Keratinocyte (primary cell): Measurements from ENCODE around the gene CD86. TPM values are rescaled to one million over a fixed set of nuclear protein-coding genes. Genes with fewer than 3 reads are reported as not detected.

ENCODE experiments used
- DNase-seq: peaks from one replicate; pipeline ENCODE4 v3.0.0-alpha.2; 2011; ENCODE audit warnings: low read depth, missing footprints, low spot score
- FAIRE-seq: peaks from 2 replicates; lab custom pipeline; 2011; peaks lifted over from hg19 to GRCh38; lab: Jason Lieb, UNC
- H2AFZ ChIP-seq: 2 replicates; pipeline ENCODE4 v1.6.0; 2012; ENCODE audit warnings: low read length, control low read depth, inconsistent platforms; ENCODE audit not compliant: control insufficient read depth
- H3K27ac ChIP-seq: 2 replicates; pipeline ENCODE4 v1.5.1; 2011; ENCODE audit warnings: low read length; ENCODE audit not compliant: control insufficient read depth, insufficient read depth
- H3K27me3 ChIP-seq: 3 replicates; pipeline ENCODE4 v1.6.0; 2011; ENCODE audit warnings: low read length; ENCODE audit not compliant: control insufficient read depth, insufficient read depth; ENCODE audit errors: extremely low read depth
- H3K36me3 ChIP-seq, 2 experiments: 2 replicates in 1 of 2; 3 replicates in 1 of 2; pipeline ENCODE4 v1.5.1; 2011; ENCODE audit warnings: low read length in 2 of 2, mild to moderate bottlenecking in 1 of 2; ENCODE audit not compliant: control insufficient read depth in 2 of 2, insufficient read depth in 2 of 2; ENCODE audit errors: extremely low read depth in 1 of 2
- H3K4me1 ChIP-seq: 3 replicates; pipeline ENCODE4 v1.5.1; 2011; ENCODE audit warnings: low read length; ENCODE audit not compliant: control insufficient read depth, insufficient read depth; ENCODE audit errors: extremely low read depth
- H3K4me2 ChIP-seq: 3 replicates; pipeline ENCODE4 v1.6.0; 2011; ENCODE audit warnings: low read depth, low read length; ENCODE audit not compliant: control insufficient read depth, insufficient read depth; ENCODE audit errors: extremely low read depth
- H3K4me3 ChIP-seq, 3 experiments: fragments of 200-600 bp in 1 of 3; sonication (generic) in 1 of 3; 2 replicates in 2 of 3; 3 replicates in 1 of 3; pipeline ENCODE4 v1.5.1; 2011 to 2016; ENCODE audit warnings: low read length in 3 of 3, mild to moderate bottlenecking in 3 of 3, control low read depth in 2 of 3, inconsistent platforms in 1 of 3, low read depth in 1 of 3, mixed read lengths in 1 of 3, mixed run types in 1 of 3, moderate library complexity in 1 of 3; ENCODE audit not compliant: control insufficient read depth in 2 of 3, insufficient read depth in 2 of 3; ENCODE audit errors: extremely low read depth in 1 of 3
- H3K79me2 ChIP-seq: 2 replicates; pipeline ENCODE4 v1.6.0; 2012; ENCODE audit warnings: low read length; ENCODE audit not compliant: control insufficient read depth, insufficient read depth
- H3K9ac ChIP-seq: 3 replicates; pipeline ENCODE4 v1.6.0; 2011; ENCODE audit warnings: low read length; ENCODE audit not compliant: control insufficient read depth, insufficient read depth; ENCODE audit errors: extremely low read depth
- H3K9me1 ChIP-seq: 3 replicates; pipeline ENCODE4 v1.6.0; 2011; ENCODE audit warnings: low read length; ENCODE audit not compliant: control insufficient read depth, insufficient read depth; ENCODE audit errors: extremely low read depth
- H3K9me3 ChIP-seq: 2 replicates; pipeline ENCODE4 v1.5.1; 2012; ENCODE audit warnings: low read depth, low read length; ENCODE audit not compliant: control insufficient read depth
- H4K20me1 ChIP-seq: 3 replicates; pipeline ENCODE4 v1.6.0; 2011; ENCODE audit warnings: low read length; ENCODE audit not compliant: control insufficient read depth, insufficient read depth; ENCODE audit errors: extremely low read depth
- EZH2 ChIP-seq: IDR thresholded peaks from one replicate; pipeline ENCODE4 v1.6.1; 2012; ENCODE audit warnings: inconsistent platforms, mild to moderate bottlenecking, low read length, moderate library complexity
- dilution Hi-C: fragments of 300-500 bp; cut with MboI; formaldehyde crosslinking; loops from one replicate; pipeline ENCODE4 v1.7.0; 2020; ENCODE audit warnings: low sequenced_read_pairs; ENCODE audit not compliant: extremely low pct_ligation_motif_present
- polyA plus RNA-seq, 5 experiments: library from polyadenylated mRNA; depleted of rRNA in 3 of 5; stranded (reverse) in 3 of 5; stranded (forward) in 1 of 5; unstranded in 1 of 5; fragments of >200 nt; gene quantifications; 1 replicate in 1 of 5; 2 replicates in 3 of 5; 3 replicates in 1 of 5; pipeline versions ENCODE4 v1.2.1 to v1.2.3, GENCODE V29; 2011 to 2012; ENCODE audit warnings: missing spikeins in 2 of 5, low read depth in 1 of 5, low replicate concordance in 1 of 5
- TF ChIP-seq, protein P1 (sequence below), 3 experiments: IDR thresholded peaks in 1 of 3; conservative IDR thresholded peaks in 1 of 3; optimal IDR thresholded peaks in 1 of 3; 2 replicates in 2 of 3; 3 replicates in 1 of 3; pipeline versions ENCODE3 to v1.5.1; 2011; ENCODE audit warnings: low read length in 3 of 3, mild to moderate bottlenecking in 3 of 3, moderate library complexity in 2 of 3, control low read depth in 1 of 3, inconsistent platforms in 1 of 3; ENCODE audit not compliant: insufficient read depth in 2 of 3; ENCODE audit errors: extremely low read depth in 1 of 3

Gene CD86
- polyA plus RNA-seq, 1 donor (not counting 4 experiments of a cell fraction or from before 2014, with no cell fraction given), result 2.9 TPM

- Histone ChIP-seq H2AFZ (no peak overlapping the region), H3K27ac (no peak overlapping the region), H3K9me1 (no peaks in the 10 kb centered on the region), H3K9ac (no peak overlapping the region), H3K4me3 (no peak overlapping the region), H3K27me3 (no peaks in the 10 kb centered on the region), H3K4me1 (no peaks in the 10 kb centered on the region), H3K4me2 (no peak overlapping the region), H3K36me3 (no peaks in the 10 kb centered on the region), H3K79me2 (no peaks in the 10 kb centered on the region), H3K9me3 (no peaks in the 10 kb centered on the region), H4K20me1 (no peaks in the 10 kb centered on the region)
- FAIRE-seq, result no peak
- TF ChIP-seq, protein P1, sequence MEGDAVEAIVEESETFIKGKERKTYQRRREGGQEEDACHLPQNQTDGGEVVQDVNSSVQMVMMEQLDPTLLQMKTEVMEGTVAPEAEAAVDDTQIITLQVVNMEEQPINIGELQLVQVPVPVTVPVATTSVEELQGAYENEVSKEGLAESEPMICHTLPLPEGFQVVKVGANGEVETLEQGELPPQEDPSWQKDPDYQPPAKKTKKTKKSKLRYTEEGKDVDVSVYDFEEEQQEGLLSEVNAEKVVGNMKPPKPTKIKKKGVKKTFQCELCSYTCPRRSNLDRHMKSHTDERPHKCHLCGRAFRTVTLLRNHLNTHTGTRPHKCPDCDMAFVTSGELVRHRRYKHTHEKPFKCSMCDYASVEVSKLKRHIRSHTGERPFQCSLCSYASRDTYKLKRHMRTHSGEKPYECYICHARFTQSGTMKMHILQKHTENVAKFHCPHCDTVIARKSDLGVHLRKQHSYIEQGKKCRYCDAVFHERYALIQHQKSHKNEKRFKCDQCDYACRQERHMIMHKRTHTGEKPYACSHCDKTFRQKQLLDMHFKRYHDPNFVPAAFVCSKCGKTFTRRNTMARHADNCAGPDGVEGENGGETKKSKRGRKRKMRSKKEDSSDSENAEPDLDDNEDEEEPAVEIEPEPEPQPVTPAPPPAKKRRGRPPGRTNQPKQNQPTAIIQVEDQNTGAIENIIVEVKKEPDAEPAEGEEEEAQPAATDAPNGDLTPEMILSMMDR (optimal IDR thresholded peaks at IDR 0.05 in 1 of 3, IDR thresholded peaks at IDR 0.05 in 1 of 3, conservative IDR thresholded peaks at IDR 0.05 in 1 of 3; ENCODE audit: extremely low read depth in 1 of 3, insufficient read depth in 2 of 3, low read length in 3 of 3), result no peak
- TF ChIP-seq EZH2, result no peak
- dilution Hi-C loops, result no loop called here
- no peak for DNase-seq
Observed at GRCh38 chr3:122067588-122068240, 12.6 kb downstream of the CD86 start.

GRCh38 chr3:122074621-122075265, 19.6 kb downstream of the CD86 start:
- TF ChIP-seq, protein P1 (optimal IDR thresholded peaks at IDR 0.05 in 1 of 3, IDR thresholded peaks at IDR 0.05 in 1 of 3, conservative IDR thresholded peaks at IDR 0.05 in 1 of 3; ENCODE audit: extremely low read depth in 1 of 3, insufficient read depth in 2 of 3, low read length in 3 of 3), result no peak
- Histone ChIP-seq H2AFZ (no peak overlapping the region), H3K9me3 (no peaks in the 10 kb centered on the region), H3K79me2 (no peaks in the 10 kb centered on the region), H3K36me3 (no peaks in the 10 kb centered on the region), H4K20me1 (no peaks in the 10 kb centered on the region), H3K9me1 (no peaks in the 10 kb centered on the region), H3K4me1 (no peaks in the 10 kb centered on the region), H3K27me3 (no peaks in the 10 kb centered on the region), H3K27ac (no peak overlapping the region), H3K4me2 (no peak overlapping the region), H3K9ac (no peak overlapping the region), H3K4me3 (no peak overlapping the region)
- no peak for DNase-seq
- dilution Hi-C loops, result no loop called here
- FAIRE-seq, result no peak
